NB4 (cell line): Measurements from ENCODE around the gene SERPINA1.

Source experiments
- MYC ChIP-seq: IDR thresholded peaks from 2 replicates; pipeline ENCODE4 v1.6.1; 2011; ENCODE audit warnings: low read depth, low read length
- POLR2A ChIP-seq: IDR thresholded peaks from 2 replicates; pipeline ENCODE4 v1.6.1; 2011; ENCODE audit warnings: mild to moderate bottlenecking; ENCODE audit not compliant: insufficient read length; ENCODE audit errors: extremely low read depth
- TF ChIP-seq, protein P1 (sequence below): IDR thresholded peaks from one replicate; pipeline ENCODE4 v1.5.1; 2012; ENCODE audit warnings: low read depth, low read length
- TF ChIP-seq, protein P2 (sequence below): IDR thresholded peaks from 2 replicates; pipeline ENCODE4 v1.6.1; 2011; ENCODE audit warnings: low read depth, low read length

DNA sequence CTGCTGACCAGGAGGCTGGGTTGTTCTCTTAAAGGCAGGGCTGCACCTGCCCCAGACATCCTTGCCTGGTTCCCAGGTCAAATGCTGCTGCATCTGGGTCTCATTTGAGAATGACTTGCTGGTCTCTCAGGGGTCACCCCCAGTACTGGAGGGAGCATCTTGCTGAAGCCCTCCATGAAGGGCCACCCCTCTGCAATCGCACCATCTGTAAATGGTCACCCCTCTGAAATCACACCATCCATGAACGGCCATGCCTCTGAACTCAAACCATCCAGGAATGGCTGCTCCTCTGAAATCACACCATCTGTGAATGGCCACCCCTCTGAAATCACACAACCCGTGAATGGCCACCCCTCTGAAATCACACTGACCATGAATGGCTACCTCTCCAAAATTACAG lies 58.0 kb downstream of the SERPINA1 start:
- TF ChIP-seq POLR2A: no peak
- TF ChIP-seq, protein P1, sequence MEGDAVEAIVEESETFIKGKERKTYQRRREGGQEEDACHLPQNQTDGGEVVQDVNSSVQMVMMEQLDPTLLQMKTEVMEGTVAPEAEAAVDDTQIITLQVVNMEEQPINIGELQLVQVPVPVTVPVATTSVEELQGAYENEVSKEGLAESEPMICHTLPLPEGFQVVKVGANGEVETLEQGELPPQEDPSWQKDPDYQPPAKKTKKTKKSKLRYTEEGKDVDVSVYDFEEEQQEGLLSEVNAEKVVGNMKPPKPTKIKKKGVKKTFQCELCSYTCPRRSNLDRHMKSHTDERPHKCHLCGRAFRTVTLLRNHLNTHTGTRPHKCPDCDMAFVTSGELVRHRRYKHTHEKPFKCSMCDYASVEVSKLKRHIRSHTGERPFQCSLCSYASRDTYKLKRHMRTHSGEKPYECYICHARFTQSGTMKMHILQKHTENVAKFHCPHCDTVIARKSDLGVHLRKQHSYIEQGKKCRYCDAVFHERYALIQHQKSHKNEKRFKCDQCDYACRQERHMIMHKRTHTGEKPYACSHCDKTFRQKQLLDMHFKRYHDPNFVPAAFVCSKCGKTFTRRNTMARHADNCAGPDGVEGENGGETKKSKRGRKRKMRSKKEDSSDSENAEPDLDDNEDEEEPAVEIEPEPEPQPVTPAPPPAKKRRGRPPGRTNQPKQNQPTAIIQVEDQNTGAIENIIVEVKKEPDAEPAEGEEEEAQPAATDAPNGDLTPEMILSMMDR: no peak
- TF ChIP-seq, protein P2, sequence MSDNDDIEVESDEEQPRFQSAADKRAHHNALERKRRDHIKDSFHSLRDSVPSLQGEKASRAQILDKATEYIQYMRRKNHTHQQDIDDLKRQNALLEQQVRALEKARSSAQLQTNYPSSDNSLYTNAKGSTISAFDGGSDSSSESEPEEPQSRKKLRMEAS: no peak
- no peak for TF ChIP-seq MYC
